Heart left ventricle (tissue), 13 donors: ENCODE data around the gene ALK.

ENCODE experiments used
- CTCF ChIP-seq, 12 donors: fragments of 200-600 bp; sonication (generic) in 4 of 12; IDR thresholded peaks; one replicate each; pipeline versions ENCODE4 v1.5.0 to v1.8.0; 2018 to 2022; ENCODE audit warnings: antibody characterized with exemption in 12 of 12, mild to moderate bottlenecking in 5 of 12
- POLR2A ChIP-seq, 2 donors: fragments of 450-650 bp; IDR thresholded peaks; one replicate each; pipeline ENCODE4 v1.6.1; 2017; ENCODE audit warnings: antibody characterized with exemption in 2 of 2, mild to moderate bottlenecking in 2 of 2, moderate library complexity in 2 of 2
- donor health status: ischemic (EF 13 %, LVEDD 7.1; RV severe dilation, severe dysfunction).
- donor health status: DM: no; HTN: yes; CAD: no.
- donor health status: DM: no; HTN: no; CAD: no.
- donor health status: ischemic (EF 25% LVEDD 6.9; RV normal size, moderate dysfunction).
- donor health status: ischemic (EF 25% LVEDD 5.7; RV mildly dilated, moderate dysfunction).
- donor health status: ischemic (EF 35%, LVEDD 5.7; RV mildly dilated, moderate dysfunction).
- donor health status: nonischemic (EF 11% LVEDD 7.7; RV severe dilation, severe dysfunction).
- donor health status: DM: yes; HTN: yes; CAD: no.
- donor health status: PGD.
- donor health status: ischemic (EF 29% LVEDD 5.4; RV normal size, mild dysfunction).
- donor health status: nonischemic (EF 23%, LVEDD 6.1; RV moderate dilation, normal function).

GRCh38 chr2:29612568-29612967 is 308.8 kb downstream of the ALK start:
- TF ChIP-seq CTCF (IDR thresholded peaks at IDR 0.05) (no peak), POLR2A (IDR thresholded peaks at IDR 0.05) (no peak)
